Activated CD4-positive, alpha-beta T cell treated with anti-CD3 and anti-CD28 coated beads for 4 hours (primary cell): ENCODE measurements around the gene COL4A1.

Experiments
- DNase-seq, 2 donors: peaks; one replicate each; pipeline ENCODE4 v3.0.0-alpha.2; 2020

The COL4A1 gene

GRCh38 chr13:110269509-110270185, 37.3 kb downstream of the COL4A1 start:
- DNase-seq = no peak

DNA sequence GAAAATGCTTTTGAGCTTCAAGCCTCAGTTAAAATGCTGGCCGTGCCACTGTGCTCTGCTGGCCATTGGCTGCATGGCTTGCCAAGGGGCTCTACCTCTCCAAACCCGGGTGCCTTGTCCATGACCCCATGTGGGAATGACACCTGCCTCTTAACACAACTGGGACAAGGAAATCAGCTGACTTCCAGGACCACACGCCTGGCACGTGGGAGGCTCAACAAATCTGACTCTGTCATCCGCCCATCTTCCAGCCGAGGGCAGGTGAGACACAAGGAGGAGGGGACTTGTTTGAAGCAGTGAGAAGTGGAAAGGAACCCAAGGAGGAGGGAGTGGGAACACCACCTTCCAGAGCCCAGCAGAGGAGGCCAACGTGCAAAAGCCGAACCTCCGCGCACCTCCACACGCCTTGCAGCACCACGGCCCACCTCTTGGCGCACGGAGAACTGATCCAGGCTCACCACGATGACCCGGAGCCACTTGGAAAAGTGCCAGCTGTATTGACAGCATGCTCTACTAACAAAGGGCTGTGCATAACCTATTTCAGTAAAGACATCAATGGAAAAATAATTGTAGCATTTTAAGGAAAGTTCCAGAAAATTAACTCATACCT, 38.3 kb downstream of the COL4A1 start:
- DNase-seq = no peak

GRCh38 chr13:110268061-110268460, 38.9 kb downstream of the COL4A1 start:
- no peak for DNase-seq

DNA sequence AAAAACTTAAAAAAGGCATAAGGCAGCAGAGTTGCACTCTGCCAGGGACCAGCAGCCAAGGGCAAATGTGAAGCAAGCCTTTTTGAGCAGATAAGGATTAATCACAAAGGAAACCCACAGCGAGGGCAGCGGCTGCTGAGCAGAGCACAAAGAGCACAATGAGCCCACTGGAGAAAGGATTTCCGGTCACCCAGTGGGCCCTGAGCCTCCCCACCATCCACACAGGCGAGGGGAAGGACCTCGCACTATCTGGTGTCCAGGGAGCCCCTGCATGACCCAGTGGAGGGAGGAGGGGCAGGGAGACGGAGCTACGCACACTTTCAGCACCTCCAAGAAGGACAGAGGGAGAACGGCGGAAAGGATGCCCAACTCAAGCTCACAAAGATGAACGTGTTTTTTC, 40.0 kb downstream of the COL4A1 start:
- no peak for DNase-seq

GRCh38 chr13:110266431-110266809, 40.5 kb downstream of the COL4A1 start:
- DNase-seq = no peak

DNA sequence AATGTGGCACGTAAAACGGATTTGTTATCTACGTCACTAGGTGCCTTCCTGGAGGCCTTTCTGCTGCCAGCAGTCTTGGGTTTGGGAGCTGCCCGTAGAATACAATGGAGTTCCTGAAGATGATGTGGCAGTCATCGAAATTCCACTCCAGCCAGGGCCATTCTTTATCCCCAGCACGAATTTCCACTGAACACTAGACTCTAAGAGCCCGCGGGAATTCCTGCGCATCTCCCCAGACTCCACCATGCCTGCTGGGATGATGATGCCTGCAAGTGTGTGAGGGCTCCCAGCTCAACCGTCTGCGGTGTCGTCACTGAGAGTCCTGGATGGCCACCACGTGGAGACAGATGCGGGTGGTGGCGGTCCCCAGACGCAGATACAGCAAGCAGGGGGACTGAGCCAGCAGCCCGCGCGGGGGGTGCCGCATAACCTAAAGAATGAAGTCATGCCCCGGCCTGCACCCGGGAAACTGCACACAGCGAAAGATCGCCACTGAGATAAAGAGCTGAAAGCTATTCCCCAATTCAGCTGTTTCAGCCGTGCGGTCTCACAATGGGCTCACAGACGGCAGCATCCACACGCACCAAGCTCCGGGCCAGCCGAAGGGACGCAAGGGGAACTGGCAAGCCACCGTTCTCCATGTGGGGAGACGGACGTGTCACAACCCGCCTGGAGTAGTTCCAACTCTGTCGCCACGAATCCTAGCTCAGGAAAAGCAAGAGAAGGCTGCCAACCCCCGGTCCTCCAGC, 41.1 kb downstream of the COL4A1 start:
- DNase-seq = no peak

DNA sequence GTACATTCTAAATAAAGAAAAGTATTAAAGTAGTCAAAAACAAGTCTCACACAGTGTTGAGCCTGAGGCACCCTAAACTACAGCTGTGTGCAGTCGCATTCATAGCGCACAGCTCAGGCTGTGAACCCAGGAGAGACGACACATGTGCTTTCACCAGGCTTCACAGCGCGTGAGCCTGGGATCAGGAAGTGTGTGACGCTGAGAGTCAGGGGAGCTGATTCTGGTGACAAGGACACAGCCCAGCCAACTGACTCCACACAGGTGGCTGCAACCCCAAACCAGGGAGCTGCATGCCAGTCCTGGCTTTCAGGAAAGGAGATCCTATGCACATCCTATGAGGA, 41.6 kb downstream of the COL4A1 start:
- no peak for DNase-seq

GRCh38 chr13:110264685-110265275, 42.2 kb downstream of the COL4A1 start:
- DNase-seq = no peak

- no peak for DNase-seq
Measured at GRCh38 chr13:110263888-110264287, 43.1 kb downstream of the COL4A1 start.

- no peak for DNase-seq
Measured at GRCh38 chr13:110263404-110263803, 43.6 kb downstream of the COL4A1 start.

- DNase-seq = no peak
Measured at GRCh38 chr13:110262508-110263291, 44.3 kb downstream of the COL4A1 start.

- no peak for DNase-seq
Measured at GRCh38 chr13:110262082-110262436, 44.9 kb downstream of the COL4A1 start.

DNA sequence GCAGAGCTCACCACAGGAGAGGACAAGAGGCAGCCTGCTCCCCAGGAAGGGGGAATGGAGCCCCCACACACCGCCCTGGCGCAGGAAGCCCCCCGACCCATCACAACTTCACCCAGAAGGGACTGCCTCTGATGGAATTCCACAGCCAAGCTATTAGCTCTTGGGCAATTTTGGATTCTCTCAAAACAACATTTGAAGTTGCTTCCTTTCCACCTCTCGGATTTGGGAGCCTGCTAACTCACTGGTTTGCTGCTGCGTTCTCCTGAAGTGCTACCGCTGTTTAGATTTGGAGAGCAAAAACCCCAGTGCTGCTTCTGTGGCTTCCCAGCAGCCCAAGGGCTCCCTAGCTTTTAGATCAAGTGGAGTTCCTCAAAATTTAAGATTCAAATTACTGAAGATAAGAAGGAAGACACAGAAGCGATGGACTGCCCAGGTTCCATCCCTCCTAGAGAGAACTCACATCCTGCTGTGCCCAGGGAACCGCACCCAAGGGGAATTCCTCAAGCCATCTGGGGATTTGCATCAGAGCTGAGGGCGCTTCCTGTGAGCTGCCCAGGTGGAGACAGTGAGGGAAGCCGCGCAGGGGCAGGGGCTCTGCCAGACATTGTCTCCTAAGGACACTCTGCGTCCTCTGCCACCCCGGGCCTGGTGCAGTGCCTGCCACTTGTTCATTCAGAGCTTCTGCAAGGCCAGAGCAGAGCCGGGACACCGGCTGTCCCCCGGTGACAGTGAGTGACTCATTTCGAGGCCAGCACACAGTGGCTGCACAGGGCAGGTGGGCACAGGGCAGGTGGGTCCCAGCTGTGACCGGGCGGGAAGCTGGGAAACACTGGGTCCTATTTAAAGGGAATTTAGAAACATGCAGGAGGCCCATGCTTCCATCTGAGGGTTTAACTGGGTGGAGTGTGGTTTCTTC, 45.5 kb downstream of the COL4A1 start:
- DNase-seq = no peak

- DNase-seq = no peak
Measured at GRCh38 chr13:110259651-110260050, 47.3 kb downstream of the COL4A1 start.

DNA sequence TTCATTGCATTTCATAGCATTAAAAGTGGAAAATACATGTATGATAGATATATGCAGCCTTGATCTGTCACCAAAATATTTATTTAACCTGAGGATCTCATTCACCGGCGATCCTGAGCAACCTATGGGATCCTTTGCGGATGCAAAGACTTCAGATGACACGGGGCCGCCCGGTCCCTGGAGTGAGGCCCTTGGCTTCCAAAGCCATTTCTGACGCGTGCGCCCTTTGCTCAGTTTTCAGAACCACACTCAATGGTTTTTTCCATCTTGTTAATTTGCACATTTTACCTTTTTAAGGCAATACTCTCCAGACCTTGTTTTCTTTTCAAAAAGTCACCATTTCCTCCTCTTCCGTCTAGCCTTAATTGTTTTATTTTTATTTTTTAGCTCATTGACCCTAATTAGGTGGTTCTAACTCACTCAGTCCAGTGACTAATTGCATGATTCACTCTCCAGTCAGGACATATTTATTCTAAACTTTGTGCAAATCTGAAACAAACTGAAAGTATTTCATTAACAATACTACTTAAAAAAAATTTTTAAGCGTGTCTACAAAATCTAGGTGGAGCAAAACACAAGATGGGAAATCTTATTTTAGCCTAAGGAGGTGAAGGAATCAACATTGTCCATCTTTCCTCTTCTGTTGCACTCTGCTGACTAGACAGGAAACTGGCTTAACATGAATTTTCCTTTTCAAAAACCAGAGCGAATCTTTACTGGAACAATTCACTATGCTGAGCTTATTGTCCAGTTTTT, 47.9 kb downstream of the COL4A1 start:
- no peak for DNase-seq

DNA sequence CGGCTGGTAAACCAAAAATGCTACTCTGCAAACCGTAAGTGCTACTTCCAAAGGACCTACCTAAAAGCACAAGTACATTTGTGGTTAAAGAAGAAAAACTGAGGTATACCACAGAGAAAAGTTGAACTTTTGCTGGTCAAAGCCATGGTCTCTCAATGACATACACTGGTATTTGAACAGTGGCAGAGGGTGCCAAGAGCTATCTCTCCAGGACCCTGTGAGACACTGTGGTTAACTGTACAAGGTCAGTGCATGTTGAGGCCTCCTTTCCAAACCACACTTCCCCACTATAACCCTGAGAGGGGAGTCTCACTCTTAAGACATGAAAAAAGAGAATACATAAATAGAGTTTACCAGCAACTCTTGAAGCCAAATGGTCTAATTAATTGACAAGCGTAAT, 49.5 kb downstream of the COL4A1 start:
- DNase-seq = no peak

- DNase-seq = no peak
Measured at GRCh38 chr13:110256126-110256905, 50.6 kb downstream of the COL4A1 start.

- DNase-seq = no peak
Measured at GRCh38 chr13:110254751-110255553, 52.0 kb downstream of the COL4A1 start.

DNA sequence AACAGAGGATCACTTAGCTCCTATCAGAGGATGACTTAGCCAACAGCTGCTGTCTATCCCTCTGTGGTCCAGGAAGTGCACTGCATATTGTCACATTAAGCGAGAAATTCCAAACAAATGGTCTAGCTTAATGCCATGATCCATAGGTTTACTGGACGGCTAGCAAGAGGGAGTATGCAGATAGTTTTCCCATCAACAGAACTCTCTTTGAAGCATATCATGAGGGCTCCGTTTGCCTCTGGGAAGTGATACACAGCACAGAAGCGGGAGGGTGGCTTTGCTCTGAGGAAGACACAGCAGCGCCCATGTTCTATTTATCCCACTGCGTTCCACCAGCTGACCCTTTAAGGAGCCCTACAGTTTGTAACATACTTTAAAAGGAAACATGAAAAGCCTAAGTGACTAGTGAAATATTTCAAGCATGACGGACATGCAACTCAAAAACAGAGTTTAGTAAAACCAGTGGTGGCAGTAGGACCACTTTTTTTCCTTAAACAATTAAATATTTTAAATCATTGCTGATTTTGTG, 52.7 kb downstream of the COL4A1 start:
- no peak for DNase-seq
